Prostate gland (tissue), 2 donors: Measurements from ENCODE around the gene UBXN2A. TPM values are rescaled to one million over a fixed set of nuclear protein-coding genes. Genes with fewer than 3 reads are reported as not detected.

Experiments
- DNase-seq: peaks from one replicate; pipeline ENCODE4 v3.0.0-alpha.2; 2019; ENCODE audit warnings: low spot score
- H3K27ac ChIP-seq, 2 donors: fragments of 200-600 bp; sonication (generic); 2 replicates each; pipeline ENCODE4 v1.5.1; 2017 to 2019
- H3K27me3 ChIP-seq: fragments of 200-600 bp; sonication (generic); replicated peaks from 2 replicates; pipeline ENCODE4 v1.5.1; 2019; ENCODE audit not compliant: insufficient read depth
- H3K36me3 ChIP-seq, 2 donors: fragments of 200-600 bp; sonication (generic); 1 replicate in 1 of 2; 2 replicates in 1 of 2; pipeline versions ENCODE4 v1.5.1 to v1.8.1; 2017 to 2019
- H3K4me1 ChIP-seq: fragments of 200-600 bp; sonication (generic); replicated peaks from 2 replicates; pipeline ENCODE4 v1.5.1; 2019
- H3K4me3 ChIP-seq, 2 donors: fragments of 200-600 bp; sonication (generic); 2 replicates each; pipeline ENCODE4 v1.5.1; 2017 to 2019
- H3K9me3 ChIP-seq: fragments of 200-600 bp; sonication (generic); 2 replicates; pipeline ENCODE4 v1.5.1; 2017
- CTCF ChIP-seq, 4 experiments: fragments of 200-600 bp in 2 of 4; fragments of 450-650 bp in 2 of 4; sonication (generic) in 2 of 4; IDR thresholded peaks; 1 replicate in 3 of 4; 2 replicates in 1 of 4; pipeline ENCODE4 v1.5.1; 2016 to 2019; ENCODE audit warnings: antibody characterized with exemption in 4 of 4, mild to moderate bottlenecking in 2 of 4, moderate library complexity in 2 of 4
- POLR2A ChIP-seq: fragments of 450-650 bp; IDR thresholded peaks from one replicate; pipeline ENCODE4 v1.6.1; 2016; ENCODE audit warnings: antibody characterized with exemption, mild to moderate bottlenecking
- POLR2AphosphoS5 ChIP-seq: sonication (generic); formaldehyde crosslinking; IDR thresholded peaks from one replicate; pipeline ENCODE4 v1.6.1; 2017; ENCODE audit warnings: antibody characterized with exemption
- WGBS: methylation state at CpG from one replicate; pipeline ENCODE4 v1.1.5; 2018; 5-methylcytosine and 5-hydroxymethylcytosine counted together
- intact Hi-C: fragments of 100-400 bp; cut with DNase I; formaldehyde crosslinking; loops from one replicate; pipeline ENCODE4 v1.14.2; 2022
- total RNA-seq, 2 donors: library from RNA; depleted of rRNA; stranded (reverse); fragments of >200 nt; gene quantifications; one replicate each; pipeline ENCODE4 v1.1.0, GENCODE V29; 2016

UBXN2A gene
- total RNA-seq, 2 donors from 2014 or later, result 9.7 to 19.2 TPM

GRCh38 chr2:23940718-23941620 is 706 bp downstream of the UBXN2A start:
- Histone ChIP-seq H3K9me3 (no peaks in the 10 kb centered on the region), H3K36me3 (no peaks in the 10 kb centered on the region), H3K4me1 (peaks cover 3% of the 10 kb centered on the region), H3K27me3 (no peaks in the 10 kb centered on the region), H3K27ac (peak overlapping the region; percentile 87 to 97), H3K4me3 (peak overlapping the region; percentile 79 to 91)
- intact Hi-C loops, result no loop called here
- peak; percentile 39 for DNase-seq
- TF ChIP-seq CTCF (IDR thresholded peaks at IDR 0.05) (peak in 1 of 4 experiments; percentile 2), POLR2AphosphoS5 (peak; percentile 27), POLR2A (no peak)
- WGBS, result under 1% methylated on average over 45 of the region's 46 CpGs

GRCh38 chr2:23941644-23942043 is 1.4 kb downstream of the UBXN2A start:
- H3K36me3 ChIP-seq, result no peaks in the 10 kb centered on the region
- intact Hi-C loops, result no loop called here

GRCh38 chr2:23943666-23944065 is 3.4 kb downstream of the UBXN2A start:
- H3K4me1 ChIP-seq, result peaks cover 3% of the 10 kb centered on the region
- H3K27me3 ChIP-seq, result no peaks in the 10 kb centered on the region
- no peak overlapping the region for H3K4me3 ChIP-seq
- 98% methylated on average over 11 of the region's 11 CpGs for WGBS
- no peaks in the 10 kb centered on the region for H3K9me3 ChIP-seq
- no peak for DNase-seq
- H3K27ac ChIP-seq, result no peak overlapping the region
- intact Hi-C loops, result no loop called here
- H3K36me3 ChIP-seq, result no peaks in the 10 kb centered on the region
- TF ChIP-seq POLR2AphosphoS5 (no peak), POLR2A (no peak)

More at GRCh38 chr2:23941644-23942043, 1.4 kb downstream of the UBXN2A start:
- no peaks in the 10 kb centered on the region for H3K9me3 ChIP-seq
- H3K4me1 ChIP-seq, result peaks cover 3% of the 10 kb centered on the region
- WGBS, result 65% methylated on average over 8 of the region's 8 CpGs
- TF ChIP-seq CTCF (IDR thresholded peaks at IDR 0.05), result no peak
- no peak for TF ChIP-seq POLR2A
- TF ChIP-seq POLR2AphosphoS5, result no peak
- H3K4me3 ChIP-seq, result peak overlapping the region in 1 of 2 donors; percentile 91
- H3K27me3 ChIP-seq, result no peaks in the 10 kb centered on the region
- no peak for DNase-seq
- H3K27ac ChIP-seq, result peak overlapping the region in 1 of 2 donors; percentile 97

- H3K4me1 ChIP-seq, result peaks cover 3% of the 10 kb centered on the region
- H3K27ac ChIP-seq, result no peak overlapping the region
- no peaks in the 10 kb centered on the region for H3K36me3 ChIP-seq
- intact Hi-C loops, result no loop called here
- H3K9me3 ChIP-seq, result no peaks in the 10 kb centered on the region
- no peaks in the 10 kb centered on the region for H3K27me3 ChIP-seq
- WGBS, result 94% methylated on average over 1 of the region's 1 CpG
- H3K4me3 ChIP-seq, result no peak overlapping the region
- DNase-seq, result no peak
- TF ChIP-seq CTCF (IDR thresholded peaks at IDR 0.05) (no peak), POLR2AphosphoS5 (no peak), POLR2A (no peak)
Observed at GRCh38 chr2:23944527-23944926, 4.3 kb downstream of the UBXN2A start.

- peaks cover 3% of the 10 kb centered on the region for H3K4me1 ChIP-seq
- H3K27me3 ChIP-seq, result no peaks in the 10 kb centered on the region
- no peaks in the 10 kb centered on the region for H3K36me3 ChIP-seq
- no peak for DNase-seq
- TF ChIP-seq CTCF (IDR thresholded peaks at IDR 0.05) (no peak), POLR2A (no peak), POLR2AphosphoS5 (no peak)
- no peak overlapping the region for H3K27ac ChIP-seq
- no peaks in the 10 kb centered on the region for H3K9me3 ChIP-seq
- intact Hi-C loops, result no loop called here
- no peak overlapping the region for H3K4me3 ChIP-seq
Observed at GRCh38 chr2:23944976-23945375, 4.7 kb downstream of the UBXN2A start.
